Mucosa of rectum (tissue), 2 donors: ENCODE results near the gene SCN5A.

ENCODE experiments used
- H3K27ac ChIP-seq, 2 donors: one replicate each; pipeline ENCODE4 v1.7.0; 2013; ENCODE audit warnings: inconsistent platforms in 2 of 2, low read depth in 2 of 2, low read length in 2 of 2
- H3K27me3 ChIP-seq, 2 donors: one replicate each; pipeline ENCODE4 v1.7.0; 2013; ENCODE audit warnings: low read length in 2 of 2; ENCODE audit not compliant: control insufficient read depth in 2 of 2, insufficient read depth in 2 of 2
- H3K36me3 ChIP-seq, 2 donors: one replicate each; pipeline ENCODE4 v1.7.0; 2013; ENCODE audit warnings: low read length in 2 of 2; ENCODE audit not compliant: control insufficient read depth in 2 of 2, insufficient read depth in 2 of 2
- H3K4me1 ChIP-seq, 2 donors: one replicate each; pipeline ENCODE4 v1.7.0; 2013; ENCODE audit warnings: low read length in 2 of 2, mild to moderate bottlenecking in 1 of 2; ENCODE audit not compliant: control insufficient read depth in 2 of 2, insufficient read depth in 2 of 2
- H3K4me3 ChIP-seq, 2 donors: one replicate each; pipeline ENCODE4 v1.7.0; 2013; ENCODE audit warnings: low read length in 2 of 2
- H3K9ac ChIP-seq, 2 donors: one replicate each; pipeline ENCODE4 v1.7.0; 2013; ENCODE audit warnings: low read length in 2 of 2, low read depth in 1 of 2, mild to moderate bottlenecking in 1 of 2
- H3K9me3 ChIP-seq, 2 donors: one replicate each; pipeline ENCODE4 v1.7.0; 2013; ENCODE audit warnings: low read length in 2 of 2; ENCODE audit not compliant: control insufficient read depth in 2 of 2
- donor health status: healthy.
- donor health status: Normal muscosa, but diverticular disease.

SCN5A gene

DNA sequence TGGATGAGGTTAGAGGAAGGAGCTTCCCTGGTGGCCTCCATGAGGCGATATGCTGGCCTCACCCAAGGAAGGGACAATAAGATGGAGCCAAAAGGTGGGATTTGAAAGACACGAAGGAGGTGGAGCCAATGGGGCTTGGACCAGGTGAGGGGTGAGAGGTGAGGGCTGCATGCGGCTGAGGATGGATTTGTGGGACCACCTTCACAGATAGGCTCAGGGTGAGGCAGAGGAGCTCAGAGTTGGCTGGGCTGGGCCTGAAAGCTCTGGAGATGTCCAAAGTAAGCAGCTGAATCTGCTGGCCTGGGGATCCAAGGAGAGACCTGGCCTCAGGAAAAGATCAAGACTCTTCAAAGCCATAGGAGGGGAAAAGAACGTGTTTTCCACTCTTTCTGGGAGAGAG is 103.5 kb downstream of the SCN5A start:
- Histone ChIP-seq H3K9me3 (no peaks in the 10 kb centered on the region), H3K36me3 (no peaks in the 10 kb centered on the region), H3K27me3 (no peaks in the 10 kb centered on the region), H3K9ac (no peak overlapping the region), H3K27ac (no peak overlapping the region), H3K4me3 (no peak overlapping the region), H3K4me1 (no peaks in the 10 kb centered on the region)

GRCh38 chr3:38545550-38545949 is 103.9 kb downstream of the SCN5A start:
- H3K27me3 ChIP-seq: no peaks in the 10 kb centered on the region
- H3K4me3 ChIP-seq: no peak overlapping the region
- H3K27ac ChIP-seq: no peak overlapping the region
- no peaks in the 10 kb centered on the region for H3K9me3 ChIP-seq
- no peaks in the 10 kb centered on the region for H3K36me3 ChIP-seq
- no peak overlapping the region for H3K9ac ChIP-seq
- H3K4me1 ChIP-seq: no peaks in the 10 kb centered on the region

DNA sequence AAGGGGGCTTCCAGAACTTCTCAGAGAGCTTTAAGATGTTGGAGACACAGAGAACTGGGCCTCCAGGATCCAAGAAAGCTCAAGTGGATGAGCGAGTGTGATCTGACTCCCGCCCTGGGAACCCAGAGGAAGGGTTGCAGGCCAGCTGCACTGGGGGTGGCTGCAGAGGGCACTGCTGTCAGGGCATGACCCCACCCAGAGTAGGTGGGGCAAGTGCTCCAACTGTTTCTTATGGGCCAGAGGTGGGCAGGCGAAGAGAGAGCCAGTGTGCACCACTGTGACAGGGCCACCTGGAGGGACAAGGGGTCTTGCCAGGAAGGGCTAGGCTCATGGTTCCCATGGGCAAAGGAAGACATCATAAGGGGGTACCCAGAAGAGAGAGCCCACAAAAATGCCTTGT is 104.6 kb downstream of the SCN5A start:
- Histone ChIP-seq H3K27ac (no peak overlapping the region), H3K4me1 (no peaks in the 10 kb centered on the region), H3K9me3 (no peaks in the 10 kb centered on the region), H3K9ac (no peak overlapping the region), H3K36me3 (no peaks in the 10 kb centered on the region), H3K27me3 (no peaks in the 10 kb centered on the region), H3K4me3 (no peak overlapping the region)

DNA sequence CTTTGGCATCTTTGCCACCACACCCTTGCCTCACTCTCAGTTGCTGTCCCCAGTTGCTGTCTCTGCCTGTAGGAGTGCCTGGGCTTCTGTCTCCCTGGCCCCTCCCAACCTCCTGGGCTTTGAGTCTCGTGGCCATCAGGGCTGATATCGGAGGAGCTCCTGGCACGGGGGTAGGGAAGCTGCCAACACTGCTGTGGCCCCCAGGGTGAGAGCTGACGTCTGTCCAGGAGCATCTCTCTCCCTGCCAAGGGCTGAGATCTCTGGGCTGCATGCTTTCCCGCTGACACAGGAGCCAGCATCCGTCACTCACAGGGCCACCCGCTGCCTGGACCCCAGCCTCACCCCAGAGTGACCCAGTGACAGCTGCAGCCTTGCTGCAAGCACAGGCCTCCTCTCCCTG is 105.9 kb downstream of the SCN5A start:
- H3K4me1 ChIP-seq: no peaks in the 10 kb centered on the region
- H3K9ac ChIP-seq: no peak overlapping the region
- H3K9me3 ChIP-seq: no peaks in the 10 kb centered on the region
- no peak overlapping the region for H3K27ac ChIP-seq
- no peaks in the 10 kb centered on the region for H3K27me3 ChIP-seq
- no peaks in the 10 kb centered on the region for H3K36me3 ChIP-seq
- H3K4me3 ChIP-seq: no peak overlapping the region

- Histone ChIP-seq H3K36me3 (no peaks in the 10 kb centered on the region), H3K9ac (no peak overlapping the region), H3K27ac (no peak overlapping the region)
Measured at GRCh38 chr3:38542401-38543298, 106.8 kb downstream of the SCN5A start.

GRCh38 chr3:38541806-38542205 is 107.7 kb downstream of the SCN5A start:
- Histone ChIP-seq H3K9ac (no peak overlapping the region), H3K9me3 (no peaks in the 10 kb centered on the region), H3K4me3 (no peak overlapping the region), H3K27ac (no peak overlapping the region), H3K36me3 (no peaks in the 10 kb centered on the region), H3K27me3 (no peaks in the 10 kb centered on the region), H3K4me1 (no peaks in the 10 kb centered on the region)

More at GRCh38 chr3:38542401-38543298, 106.8 kb downstream of the SCN5A start:
- H3K27me3 ChIP-seq: no peaks in the 10 kb centered on the region
- H3K4me3 ChIP-seq: no peak overlapping the region
- H3K4me1 ChIP-seq: no peaks in the 10 kb centered on the region
- H3K9me3 ChIP-seq: no peaks in the 10 kb centered on the region

DNA sequence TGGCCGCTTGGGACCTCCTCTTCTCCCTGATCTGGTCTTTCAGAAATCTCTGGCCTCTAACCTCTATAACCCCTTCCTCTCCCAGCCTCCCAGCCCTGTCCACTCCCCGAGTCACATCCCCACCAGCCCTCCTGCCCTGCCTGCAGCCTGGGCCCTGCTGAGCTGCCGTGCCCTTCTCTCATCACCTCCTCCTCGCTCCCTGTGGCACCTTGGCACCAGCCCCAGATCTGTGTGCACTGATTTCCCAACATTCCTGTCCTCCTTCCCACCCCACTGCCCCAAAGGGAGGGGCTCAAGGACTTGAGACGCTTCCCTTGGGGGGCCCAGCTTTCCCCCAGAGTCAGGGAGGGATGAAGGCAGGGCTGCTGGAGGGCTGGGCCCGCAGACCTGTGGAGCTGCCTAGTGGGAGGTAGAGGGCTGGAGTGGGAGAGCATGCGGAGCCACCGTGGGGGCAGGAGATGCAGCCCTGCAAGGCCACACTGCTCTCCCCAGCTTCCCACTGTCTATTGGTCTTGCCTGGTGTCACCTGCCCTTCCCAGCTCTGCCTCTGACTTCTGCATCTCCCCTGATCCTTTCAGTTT is 110.6 kb downstream of the SCN5A start:
- no peak overlapping the region for H3K27ac ChIP-seq
- H3K4me3 ChIP-seq: no peak overlapping the region
- H3K27me3 ChIP-seq: no peaks in the 10 kb centered on the region
- no peaks in the 10 kb centered on the region for H3K36me3 ChIP-seq
- H3K9ac ChIP-seq: no peak overlapping the region
- H3K4me1 ChIP-seq: no peaks in the 10 kb centered on the region
- H3K9me3 ChIP-seq: no peaks in the 10 kb centered on the region

GRCh38 chr3:38536671-38537070 is 112.8 kb downstream of the SCN5A start:
- Histone ChIP-seq H3K9me3 (no peaks in the 10 kb centered on the region), H3K9ac (no peak overlapping the region), H3K4me1 (no peaks in the 10 kb centered on the region), H3K27ac (no peak overlapping the region), H3K36me3 (no peaks in the 10 kb centered on the region), H3K27me3 (no peaks in the 10 kb centered on the region), H3K4me3 (no peak overlapping the region)

DNA sequence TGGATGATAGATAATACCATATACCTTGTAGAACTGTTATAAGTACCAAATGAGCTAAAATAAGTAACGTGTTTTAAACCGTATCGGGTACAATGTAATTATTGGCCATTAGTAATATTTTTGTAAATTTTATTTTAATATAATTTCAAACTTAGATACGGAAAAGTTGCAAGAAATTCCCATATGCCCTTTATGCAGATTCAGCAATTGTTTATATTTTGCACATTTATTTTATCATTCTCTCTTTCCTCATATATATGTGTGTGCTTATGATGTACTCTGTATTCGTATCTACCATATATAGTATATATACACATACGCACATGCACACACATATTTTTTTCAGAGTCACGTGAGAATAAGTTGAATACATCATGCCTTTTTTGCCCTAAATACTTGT is 114.9 kb downstream of the SCN5A start:
- H3K9me3 ChIP-seq: no peaks in the 10 kb centered on the region
- H3K4me3 ChIP-seq: no peak overlapping the region
- no peaks in the 10 kb centered on the region for H3K4me1 ChIP-seq
- H3K27ac ChIP-seq: no peak overlapping the region
- H3K27me3 ChIP-seq: no peaks in the 10 kb centered on the region
- H3K9ac ChIP-seq: no peak overlapping the region
- H3K36me3 ChIP-seq: no peaks in the 10 kb centered on the region

- no peak overlapping the region for H3K27ac ChIP-seq
- H3K4me3 ChIP-seq: no peak overlapping the region
- no peak overlapping the region for H3K9ac ChIP-seq
- H3K36me3 ChIP-seq: no peaks in the 10 kb centered on the region
- no peaks in the 10 kb centered on the region for H3K9me3 ChIP-seq
- no peaks in the 10 kb centered on the region for H3K27me3 ChIP-seq
- no peaks in the 10 kb centered on the region for H3K4me1 ChIP-seq
Measured at GRCh38 chr3:38534180-38534579, 115.3 kb downstream of the SCN5A start.
